ENCODE measurements around the gene PRKAA1.
A peak's percentile ranks its signal among the peaks of the same experiment; 100 is the strongest.

GRCh38 chr5:40798012-40798800 lies at the start of gene PRKAA1:
- TF ChIP-seq, protein P1, sequence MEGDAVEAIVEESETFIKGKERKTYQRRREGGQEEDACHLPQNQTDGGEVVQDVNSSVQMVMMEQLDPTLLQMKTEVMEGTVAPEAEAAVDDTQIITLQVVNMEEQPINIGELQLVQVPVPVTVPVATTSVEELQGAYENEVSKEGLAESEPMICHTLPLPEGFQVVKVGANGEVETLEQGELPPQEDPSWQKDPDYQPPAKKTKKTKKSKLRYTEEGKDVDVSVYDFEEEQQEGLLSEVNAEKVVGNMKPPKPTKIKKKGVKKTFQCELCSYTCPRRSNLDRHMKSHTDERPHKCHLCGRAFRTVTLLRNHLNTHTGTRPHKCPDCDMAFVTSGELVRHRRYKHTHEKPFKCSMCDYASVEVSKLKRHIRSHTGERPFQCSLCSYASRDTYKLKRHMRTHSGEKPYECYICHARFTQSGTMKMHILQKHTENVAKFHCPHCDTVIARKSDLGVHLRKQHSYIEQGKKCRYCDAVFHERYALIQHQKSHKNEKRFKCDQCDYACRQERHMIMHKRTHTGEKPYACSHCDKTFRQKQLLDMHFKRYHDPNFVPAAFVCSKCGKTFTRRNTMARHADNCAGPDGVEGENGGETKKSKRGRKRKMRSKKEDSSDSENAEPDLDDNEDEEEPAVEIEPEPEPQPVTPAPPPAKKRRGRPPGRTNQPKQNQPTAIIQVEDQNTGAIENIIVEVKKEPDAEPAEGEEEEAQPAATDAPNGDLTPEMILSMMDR (IDR thresholded peaks at IDR 0.05 in 8 of 11, conservative IDR thresholded peaks at IDR 0.05 in 3 of 11): peak; percentile 19 to 93 (median 79)
- no peak for TF ChIP-seq POLR2A (IDR thresholded peaks at IDR 0.05)
- TF ChIP-seq POLR2AphosphoS5 (IDR thresholded peaks at IDR 0.05): peak; percentile 78 to 89 (median 84)
